IPS DF 4.7 (cell line): ENCODE data around the gene TNMD.
"Not testable (repeated sequence)": the region's sequence is repeated elsewhere in the genome, so short reads cannot be mapped to it uniquely, and the experiment has no call there.

Source experiments
- DNase-seq: peaks from one replicate; pipeline ENCODE4 v3.0.0-alpha.2; 2013; ENCODE audit warnings: low spot score; ENCODE audit errors: extremely low read depth

Gene TNMD

GRCh38 chrX:100584611-100585010 lies at the start of gene TNMD:
TSS of gene TNMD (plus strand) at chrX:100584936. CDS start at chrX:100585019, 83 bp downstream.
- no peak for DNase-seq

- DNase-seq, result not testable (repeated sequence)
Observed at GRCh38 chrX:100565534-100565933, 19.2 kb upstream of the TNMD start.

- DNase-seq, result no peak
Observed at GRCh38 chrX:100586747-100587146, 2.0 kb downstream of the TNMD start.

GRCh38 chrX:100587861-100588260 lies 3.1 kb downstream of the TNMD start:
- DNase-seq, result no peak

- DNase-seq, result no peak
Observed at GRCh38 chrX:100591256-100592051, 6.7 kb downstream of the TNMD start.

- DNase-seq, result no peak
Observed at GRCh38 chrX:100593126-100593525, 8.4 kb downstream of the TNMD start.

- no peak for DNase-seq
Observed at GRCh38 chrX:100593581-100593980, 8.8 kb downstream of the TNMD start.

- DNase-seq, result no peak
Observed at GRCh38 chrX:100596601-100597000, 11.9 kb downstream of the TNMD start.

- DNase-seq, result no peak
Observed at GRCh38 chrX:100599456-100599855, 14.7 kb downstream of the TNMD start.

GRCh38 chrX:100600340-100600739 lies 15.6 kb downstream of the TNMD start:
- DNase-seq, result no peak

GRCh38 chrX:100600758-100601157 lies 16.0 kb downstream of the TNMD start:
- no peak for DNase-seq

GRCh38 chrX:100606753-100607152 lies 22.0 kb downstream of the TNMD start:
- DNase-seq, result no peak

GRCh38 chrX:100609591-100609990 lies 24.9 kb downstream of the TNMD start:
- no peak for DNase-seq

- no peak for DNase-seq
Observed at GRCh38 chrX:100611951-100612350, 27.2 kb downstream of the TNMD start.

- DNase-seq, result no peak
Observed at GRCh38 chrX:100615005-100615404, 30.3 kb downstream of the TNMD start.

GRCh38 chrX:100623001-100623400 lies 38.3 kb downstream of the TNMD start:
- no peak for DNase-seq

GRCh38 chrX:100625985-100626491 lies 41.3 kb downstream of the TNMD start:
- no peak for DNase-seq

GRCh38 chrX:100635040-100635439 lies 50.3 kb downstream of the TNMD start:
- no peak for DNase-seq

- DNase-seq, result no peak
Observed at GRCh38 chrX:100635989-100636320, 51.2 kb downstream of the TNMD start.

GRCh38 chrX:100636321-100636991 lies 51.7 kb downstream of the TNMD start, which contains the start of gene TSPAN6:
TSS of gene TSPAN6 (minus strand) at chrX:100636806. CDS start at chrX:100636694, 112 bp downstream.
- peak; percentile 38 for DNase-seq

- no peak for DNase-seq
Observed at GRCh38 chrX:100642290-100642689, 57.6 kb downstream of the TNMD start.

- no peak for DNase-seq
Observed at GRCh38 chrX:100643212-100643611, 58.5 kb downstream of the TNMD start.
